Psoas muscle (tissue), 8 donors: ENCODE results near the gene HGFAC. TPM values are rescaled to one million over a fixed set of nuclear protein-coding genes. Genes with fewer than 3 reads are reported as not detected.

Experiments used
- ATAC-seq, 4 donors: fragments of 200-7000 bp; cut with Tn5 transposase; one replicate each; pipeline ENCODE4 v1.9.1; 2020; ENCODE audit warnings: moderate library complexity in 3 of 4, mild to moderate bottlenecking in 2 of 4
- DNase-seq, 2 donors: peaks; one replicate each; pipeline ENCODE4 v3.0.0-alpha.2; 2020
- H3K27ac ChIP-seq: fragments of 200-600 bp; one replicate; pipeline ENCODE4 v1.8.0; 2022
- H3K27me3 ChIP-seq, 3 donors: fragments of 200-600 bp in 1 of 3; one replicate each; pipeline versions ENCODE4 v1.6.1 to v1.8.0; 2013 to 2022; ENCODE audit warnings: low read length in 2 of 3, mild to moderate bottlenecking in 2 of 3, moderate library complexity in 1 of 3; ENCODE audit not compliant: insufficient read depth in 3 of 3
- H3K36me3 ChIP-seq, 2 donors: fragments of 200-600 bp in 1 of 2; one replicate each; pipeline versions ENCODE4 v1.6.1 to v1.8.0; 2013 to 2022; ENCODE audit warnings: low read depth in 1 of 2, mild to moderate bottlenecking in 1 of 2, moderate library complexity in 1 of 2; ENCODE audit not compliant: insufficient read depth in 1 of 2
- H3K4me1 ChIP-seq: fragments of 200-600 bp; one replicate; pipeline ENCODE4 v1.8.0; 2022
- H3K4me3 ChIP-seq: fragments of 200-600 bp; one replicate; pipeline ENCODE4 v1.8.0; 2022; ENCODE audit warnings: mild to moderate bottlenecking
- H3K9me3 ChIP-seq: fragments of 200-600 bp; one replicate; pipeline ENCODE4 v1.8.0; 2022
- WGBS, 3 donors: extraction: QIAGEN DNeasy Blood & Tissue Kit; methylation state at CpG; one replicate each; pipeline versions ENCODE4 v1.1.6 to v1.1.7; 2013; 5-methylcytosine and 5-hydroxymethylcytosine counted together
- intact Hi-C, 2 donors: fragments of 100-400 bp; cut with DNase I; formaldehyde crosslinking; loops; one replicate each; pipeline versions ENCODE4 v1.11.0 to v1.14.2; 2022
- polyA plus RNA-seq, 3 donors: library from polyadenylated mRNA; stranded (reverse); fragments of 200-250 nt; gene quantifications; one replicate each; pipeline ENCODE4 v1.2.3, GENCODE V29; 2013
- total RNA-seq, 4 donors: library from RNA; stranded (reverse); fragmentation: NEBNext Ultra II Directional in 2 of 4; extraction: Animal tissue kit (Norgen Biotek cat#: 25700) in 2 of 4; gene quantifications; one replicate each; pipeline versions ENCODE4 v1.2.1 to v1.2.4, GENCODE V29; 2021 to 2023
- TF ChIP-seq, protein P1 (sequence below): fragments of 200-600 bp; IDR thresholded peaks from one replicate; pipeline ENCODE4 v1.8.0; 2022; ENCODE audit warnings: antibody characterized with exemption
- donor health status: healthy with polysubstance abuse.
- donor health status: DM: no; HTN: no; CAD: no; lungs with moderate emphysema.
- donor health status: Bipolar disorder and iron deficiency.
- donor health status: healthy.
- donor health status: DM: yes; HTN: yes; CAD: no.
- donor health status: DM: no; HTN: no; CAD: no.
- donor health status: DM: no; HTN: no; CAD: no.
- donor health status: DM: yes; HTN: yes; CAD: no.

HGFAC gene
- total and polyA plus RNA-seq, 7 donors, result 0.09 to 1.2 (median 0.39) TPM; not detected in 1

DNA sequence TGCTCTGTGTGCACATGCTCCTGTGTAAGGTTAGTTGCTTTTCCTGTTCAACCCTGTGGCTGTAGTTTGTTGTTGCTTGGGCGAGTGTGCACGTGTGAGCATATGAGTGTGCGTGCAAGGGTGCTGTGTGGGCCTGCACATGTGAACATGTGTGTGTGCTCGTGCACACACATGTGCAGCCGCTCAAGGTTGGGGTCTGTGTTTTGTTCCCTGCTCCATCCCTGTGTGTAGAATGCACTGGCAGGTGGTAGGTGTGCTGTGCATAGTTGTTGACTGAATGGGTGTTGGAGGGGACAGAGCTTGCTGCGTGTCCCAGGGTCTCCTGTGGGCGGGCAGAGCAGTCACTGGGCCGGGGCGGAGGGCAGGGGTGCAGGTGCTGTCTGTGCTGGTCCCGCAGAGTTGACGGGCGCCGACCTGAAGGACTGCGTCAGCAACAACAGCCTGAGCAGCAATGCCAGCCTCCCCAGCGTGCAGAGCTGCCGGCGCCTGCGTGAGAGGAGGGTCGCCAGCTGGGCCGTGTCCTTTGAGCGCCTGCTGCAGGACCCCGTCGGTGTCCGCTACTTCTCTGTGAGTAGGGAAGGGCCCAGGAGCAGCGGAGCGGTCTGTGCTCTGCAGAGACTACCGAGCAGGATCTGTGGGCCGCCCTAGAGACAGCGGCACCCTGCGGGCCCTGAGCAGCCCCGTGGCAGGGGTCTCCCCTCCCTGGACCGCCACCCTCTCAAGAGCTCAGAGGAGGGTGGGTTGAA is 27.9 kb upstream of the HGFAC start:
- ATAC-seq (no peak), DNase-seq (peak in 1 of 2 donors; percentile 47)
- no peaks in the 10 kb centered on the region for H3K9me3 ChIP-seq
- 92 to 95% (median 94%) methylated on average over 28 to 32 of the region's 32 CpGs for WGBS, 3 donors
- no peak overlapping the region for H3K4me3 ChIP-seq
- TF ChIP-seq, protein P1, sequence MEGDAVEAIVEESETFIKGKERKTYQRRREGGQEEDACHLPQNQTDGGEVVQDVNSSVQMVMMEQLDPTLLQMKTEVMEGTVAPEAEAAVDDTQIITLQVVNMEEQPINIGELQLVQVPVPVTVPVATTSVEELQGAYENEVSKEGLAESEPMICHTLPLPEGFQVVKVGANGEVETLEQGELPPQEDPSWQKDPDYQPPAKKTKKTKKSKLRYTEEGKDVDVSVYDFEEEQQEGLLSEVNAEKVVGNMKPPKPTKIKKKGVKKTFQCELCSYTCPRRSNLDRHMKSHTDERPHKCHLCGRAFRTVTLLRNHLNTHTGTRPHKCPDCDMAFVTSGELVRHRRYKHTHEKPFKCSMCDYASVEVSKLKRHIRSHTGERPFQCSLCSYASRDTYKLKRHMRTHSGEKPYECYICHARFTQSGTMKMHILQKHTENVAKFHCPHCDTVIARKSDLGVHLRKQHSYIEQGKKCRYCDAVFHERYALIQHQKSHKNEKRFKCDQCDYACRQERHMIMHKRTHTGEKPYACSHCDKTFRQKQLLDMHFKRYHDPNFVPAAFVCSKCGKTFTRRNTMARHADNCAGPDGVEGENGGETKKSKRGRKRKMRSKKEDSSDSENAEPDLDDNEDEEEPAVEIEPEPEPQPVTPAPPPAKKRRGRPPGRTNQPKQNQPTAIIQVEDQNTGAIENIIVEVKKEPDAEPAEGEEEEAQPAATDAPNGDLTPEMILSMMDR, result no peak
- H3K27ac ChIP-seq, result no peak overlapping the region
- no peaks in the 10 kb centered on the region for H3K27me3 ChIP-seq
- intact Hi-C loops, result no loop called here
- H3K36me3 ChIP-seq, result peaks cover 0 to 32% of the 10 kb centered on the region in 2 donors
- no peaks in the 10 kb centered on the region for H3K4me1 ChIP-seq

DNA sequence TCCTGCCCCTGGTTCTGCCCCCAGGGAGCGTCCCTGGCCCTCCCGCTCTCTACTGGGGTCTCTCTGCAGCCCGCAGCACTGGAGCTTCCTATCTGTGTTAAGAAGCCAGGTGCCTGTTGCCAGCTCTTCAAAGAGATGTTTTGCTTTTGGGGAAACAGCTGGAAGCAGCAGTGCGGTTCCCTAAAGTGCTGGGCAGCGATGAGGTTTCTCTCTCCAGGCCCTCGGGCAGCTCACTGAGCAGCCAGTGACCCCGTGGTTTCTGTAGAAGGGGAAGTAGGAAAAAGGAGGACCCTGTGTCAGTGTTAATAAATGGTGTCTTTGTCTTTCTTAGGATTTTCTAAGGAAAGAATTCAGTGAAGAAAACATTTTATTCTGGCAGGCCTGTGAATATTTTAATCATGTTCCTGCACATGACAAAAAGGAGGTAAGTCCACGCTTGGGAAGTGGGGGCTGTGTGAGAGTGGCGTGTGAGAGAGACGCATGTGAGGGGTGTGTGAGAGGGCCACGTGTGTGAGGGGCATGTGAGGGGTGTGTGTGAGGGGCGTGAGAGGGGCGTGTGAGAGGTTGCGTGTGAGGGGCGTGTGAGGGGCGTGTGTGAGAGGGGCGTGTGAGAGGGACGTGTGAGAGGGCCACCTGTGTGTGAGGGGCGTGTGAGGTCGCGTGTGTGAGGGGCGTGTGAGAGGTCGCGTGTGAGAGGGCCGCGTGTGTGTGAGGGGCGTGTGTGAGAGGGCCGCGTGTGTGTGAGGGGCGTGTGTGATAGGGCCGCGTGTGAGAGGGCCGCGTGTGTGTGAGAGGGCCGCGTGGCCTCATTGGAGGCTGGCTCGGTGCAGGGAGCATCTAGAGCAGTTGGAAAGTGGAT is 27.1 kb upstream of the HGFAC start:
- TF ChIP-seq, protein P1, result no peak
- ATAC-seq (no peak), DNase-seq (peak in 1 of 2 donors; percentile 44)
- 89 to 94% (median 92%) methylated on average over 37 of the region's 37 CpGs for WGBS, 3 donors
- no peaks in the 10 kb centered on the region for H3K4me1 ChIP-seq
- no peak overlapping the region for H3K4me3 ChIP-seq
- no peaks in the 10 kb centered on the region for H3K27me3 ChIP-seq
- H3K36me3 ChIP-seq, result peaks cover 0 to 32% of the 10 kb centered on the region in 2 donors
- H3K9me3 ChIP-seq, result no peaks in the 10 kb centered on the region
- intact Hi-C loops, result loop anchor here in 1 of 2 donors (5.0 kb wide), 1 partner anchor 53 kb away; no protein-coding TSS in a partner anchor
- H3K27ac ChIP-seq, result no peak overlapping the region

DNA sequence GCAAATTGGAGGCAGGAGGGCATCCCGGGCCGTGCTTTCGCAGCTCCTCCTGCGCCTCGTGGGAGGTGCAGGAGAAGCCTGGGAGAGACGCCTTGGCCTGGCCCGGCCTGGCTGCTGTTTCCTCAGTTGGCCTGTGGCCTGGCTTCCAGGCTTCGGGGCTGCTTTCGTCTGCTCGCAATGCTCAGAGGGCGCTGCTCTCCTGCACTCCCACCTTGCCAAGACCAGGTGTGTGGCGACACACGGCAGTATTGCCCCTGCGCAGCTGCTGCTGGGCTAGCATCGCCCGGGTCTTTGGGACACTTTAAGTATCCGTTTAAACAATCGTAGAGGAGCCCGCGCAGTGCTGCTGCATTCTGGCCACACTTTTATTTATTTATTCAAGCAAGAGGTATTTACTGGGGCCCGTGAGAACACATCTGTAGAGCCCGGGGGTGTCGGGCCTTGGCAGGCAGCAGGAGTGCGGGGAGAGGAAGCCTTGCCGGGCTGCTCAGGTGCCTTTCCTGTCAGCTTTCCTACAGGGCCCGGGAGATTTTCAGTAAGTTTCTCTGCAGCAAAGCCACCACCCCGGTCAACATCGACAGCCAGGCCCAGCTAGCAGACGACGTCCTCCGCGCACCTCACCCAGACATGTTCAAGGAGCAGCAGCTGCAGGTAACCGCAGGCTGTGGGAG is 26.2 kb upstream of the HGFAC start:
- intact Hi-C loops, result loop anchor here in 1 of 2 donors (5.0 kb wide), 1 partner anchor 52 kb away; no protein-coding TSS in a partner anchor
- Histone ChIP-seq H3K36me3 (peaks cover 0 to 34% of the 10 kb centered on the region in 2 donors), H3K27me3 (no peaks in the 10 kb centered on the region), H3K4me3 (no peak overlapping the region), H3K4me1 (no peaks in the 10 kb centered on the region), H3K9me3 (no peaks in the 10 kb centered on the region), H3K27ac (no peak overlapping the region)
- TF ChIP-seq, protein P1, result no peak
- no peak for ATAC-seq
- DNase-seq, result peak in 1 of 2 donors; percentile 43
- WGBS, 3 donors, result 87 to 90% (median 87%) methylated on average over 33 of the region's 33 CpGs

DNA sequence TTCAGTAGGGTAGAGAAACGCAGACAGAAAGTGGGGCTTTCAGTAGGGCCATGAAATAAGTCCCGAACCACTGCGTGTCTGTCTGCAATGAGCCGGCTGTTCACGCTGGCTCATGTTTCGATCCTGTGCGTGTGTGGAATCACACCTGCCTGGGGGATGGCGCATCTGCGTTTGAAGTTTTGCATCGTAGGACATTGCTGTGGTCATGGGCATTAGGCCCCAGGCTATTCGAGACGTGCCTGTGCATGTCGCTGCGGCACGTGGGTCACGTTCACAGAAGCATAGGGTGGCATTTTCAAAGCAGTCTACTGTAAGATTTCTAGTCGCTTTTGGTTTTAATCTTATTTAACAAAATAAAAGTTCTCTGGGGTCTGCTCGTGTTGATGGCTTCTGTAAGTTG is 25.5 kb upstream of the HGFAC start:
- no peak for ATAC-seq

More for the DNA sequence above, 25.5 kb upstream of the HGFAC start:
- peak in 1 of 2 donors; percentile 8 for DNase-seq
- Histone ChIP-seq H3K36me3 (peaks cover 0 to 37% of the 10 kb centered on the region in 2 donors), H3K27me3 (no peaks in the 10 kb centered on the region), H3K27ac (no peak overlapping the region), H3K4me3 (no peak overlapping the region), H3K4me1 (no peaks in the 10 kb centered on the region), H3K9me3 (no peaks in the 10 kb centered on the region)
- intact Hi-C loops, result loop anchor here in 1 of 2 donors (5.0 kb wide), 1 partner anchor 51 kb away; no protein-coding TSS in a partner anchor
- TF ChIP-seq, protein P1, result no peak
- WGBS, 3 donors, result 88 to 90% (median 88%) methylated on average over 18 of the region's 18 CpGs
